Panc1 (cell line): ENCODE data around the gene GABRB1. TPM values are rescaled to one million over a fixed set of nuclear protein-coding genes. Genes with fewer than 3 reads are reported as not detected.

Experiments
- ATAC-seq: fragments of 200-7000 bp; cut with Tn5 transposase; 2 replicates; pipeline ENCODE4 v1.9.1; 2020; ENCODE audit warnings: mild to moderate bottlenecking, moderate library complexity
- BruUV-seq: library from RNA; stranded (reverse); fragments of 400-500 nt; replicated peaks from 2 replicates; lab custom pipeline; 2021; lab: Mats Ljungman, UMichigan
- CTCF ChIA-PET: fragments of 300-600 bp; sonication (Branson Sonifier 250); formaldehyde crosslinking; loops from one replicate; lab custom pipeline; 2022; ENCODE audit warnings: antibody characterized with exemption; lab: Charles Lee
- POLR2A ChIA-PET: fragments of 300-600 bp; sonication (Branson Sonifier 250); formaldehyde crosslinking; loops from one replicate; lab custom pipeline; 2022; ENCODE audit warnings: antibody characterized with exemption; lab: Charles Lee
- DNase-seq: peaks from one replicate; pipeline ENCODE4 v3.0.0-alpha.2; 2010; ENCODE audit warnings: low read depth, low spot score
- H3K27ac ChIP-seq: 2 replicates; pipeline ENCODE4 v1.5.1; 2011; ENCODE audit warnings: mild to moderate bottlenecking, low read length, inconsistent platforms
- H3K27me3 ChIP-seq: fragments of 200-500 bp; sonication (Bioruptor generic); 2 replicates; pipeline ENCODE4 v1.6.0; 2014; ENCODE audit warnings: low read length, inconsistent platforms; ENCODE audit not compliant: control insufficient read depth, insufficient read depth
- H3K36me3 ChIP-seq: fragments of 200-500 bp; sonication (Bioruptor generic); 2 replicates; pipeline ENCODE4 v1.5.1; 2014; ENCODE audit warnings: inconsistent platforms, mild to moderate bottlenecking, low read length, moderate library complexity; ENCODE audit not compliant: control insufficient read depth, insufficient read depth
- H3K4me1 ChIP-seq: 2 replicates; pipeline ENCODE4 v1.5.1; 2011; ENCODE audit warnings: inconsistent platforms, mild to moderate bottlenecking, low read length, moderate library complexity; ENCODE audit not compliant: control insufficient read depth, insufficient read depth
- H3K4me3 ChIP-seq, 2 experiments: 2 replicates each; pipeline ENCODE4 v1.5.1; 2011 to 2012; ENCODE audit warnings: low read depth in 2 of 2, low read length in 2 of 2, mild to moderate bottlenecking in 2 of 2, inconsistent platforms in 1 of 2, moderate library complexity in 1 of 2
- H3K9me3 ChIP-seq: fragments of 200-500 bp; sonication (Bioruptor generic); 2 replicates; pipeline ENCODE4 v1.5.1; 2014; ENCODE audit warnings: low read depth, mild to moderate bottlenecking, inconsistent platforms, low read length, moderate library complexity; ENCODE audit not compliant: control insufficient read depth, insufficient read depth
- POLR2AphosphoS5 ChIP-seq: IDR thresholded peaks from 2 replicates; pipeline ENCODE4 v1.6.1; 2012; ENCODE audit warnings: mild to moderate bottlenecking, low read depth, low read length, moderate library complexity
- SIN3A ChIP-seq: IDR thresholded peaks from 2 replicates; pipeline ENCODE4 v1.6.1; 2012; ENCODE audit warnings: low read depth, mild to moderate bottlenecking, low read length, moderate library complexity, borderline replicate concordance; ENCODE audit not compliant: insufficient read depth
- TCF7L2 ChIP-seq: IDR thresholded peaks from 2 replicates; pipeline ENCODE4 v1.6.1; 2011; ENCODE audit warnings: mild to moderate bottlenecking, low read depth, low read length, inconsistent platforms
- in situ Hi-C: cut with HindIII; loops from 2 replicates; pipeline ENCODE4 v1.10.0; 2016; ENCODE audit warnings: low sequenced_read_pairs, low pct_unique_long_range_greater_than_20kb
- intact Hi-C: fragments of 100-400 bp; cut with micrococcal nuclease; formaldehyde crosslinking; loops from one replicate; pipeline ENCODE4 v1.10.0; 2022; ENCODE audit not compliant: unreplicated experiment
- total RNA-seq: library from RNA; stranded (reverse); gene quantifications from one replicate; pipeline ENCODE4 v1.2.1, GENCODE V29; 2021; ENCODE audit not compliant: unreplicated experiment
- TF ChIP-seq, protein P1 (sequence below), 2 experiments: IDR thresholded peaks; 2 replicates each; pipeline ENCODE4 v1.6.1; 2011 to 2012; ENCODE audit warnings: low read depth in 2 of 2, control low read depth in 1 of 2, low read length in 1 of 2, mild to moderate bottlenecking in 1 of 2, moderate library complexity in 1 of 2; ENCODE audit not compliant: insufficient read depth in 1 of 2
- TF ChIP-seq, protein P2 (sequence below): fragments of 450-650 bp; IDR thresholded peaks from 2 replicates; pipeline ENCODE4 v1.5.1; 2017; ENCODE audit warnings: mild to moderate bottlenecking

Gene GABRB1
- total RNA-seq, 1 experiment from 2014 or later = not detected

DNA sequence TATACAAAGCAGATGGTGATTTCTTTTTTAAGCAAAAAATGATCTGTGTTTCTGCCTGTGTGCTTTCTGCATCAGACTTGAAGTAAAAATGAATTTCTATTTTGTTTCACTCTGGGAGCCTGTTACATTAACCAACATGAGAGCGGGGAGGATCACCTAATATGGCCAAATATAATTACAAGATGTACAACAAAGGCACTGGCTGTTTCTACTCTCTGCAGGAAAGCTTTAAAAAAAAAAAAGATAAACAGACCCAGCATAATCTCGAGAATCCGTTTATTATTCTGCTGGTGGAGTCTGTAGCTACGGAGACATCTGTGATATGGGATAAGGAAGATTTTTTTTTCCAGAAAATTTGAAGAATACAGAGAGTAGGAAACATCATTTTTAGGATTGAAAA, 328.5 kb downstream of the GABRB1 start:
- intact Hi-C loops = no loop called here
- CTCF ChIA-PET = no interaction called here
- Histone ChIP-seq H3K4me1 (no peaks in the 10 kb centered on the region), H3K9me3 (no peaks in the 10 kb centered on the region), H3K27me3 (no peaks in the 10 kb centered on the region; the same call in 1 of the 2 replicates), H3K36me3 (no peaks in the 10 kb centered on the region), H3K27ac (no peak overlapping the region), H3K4me3 (no peak overlapping the region)
- DNase-seq (no peak), ATAC-seq (no peak)
- POLR2A ChIA-PET = no interaction called here
- no TSS peak for BruUV-seq
- TF ChIP-seq SIN3A (no peak), POLR2AphosphoS5 (no peak), TCF7L2 (no peak)
- TF ChIP-seq, protein P1, sequence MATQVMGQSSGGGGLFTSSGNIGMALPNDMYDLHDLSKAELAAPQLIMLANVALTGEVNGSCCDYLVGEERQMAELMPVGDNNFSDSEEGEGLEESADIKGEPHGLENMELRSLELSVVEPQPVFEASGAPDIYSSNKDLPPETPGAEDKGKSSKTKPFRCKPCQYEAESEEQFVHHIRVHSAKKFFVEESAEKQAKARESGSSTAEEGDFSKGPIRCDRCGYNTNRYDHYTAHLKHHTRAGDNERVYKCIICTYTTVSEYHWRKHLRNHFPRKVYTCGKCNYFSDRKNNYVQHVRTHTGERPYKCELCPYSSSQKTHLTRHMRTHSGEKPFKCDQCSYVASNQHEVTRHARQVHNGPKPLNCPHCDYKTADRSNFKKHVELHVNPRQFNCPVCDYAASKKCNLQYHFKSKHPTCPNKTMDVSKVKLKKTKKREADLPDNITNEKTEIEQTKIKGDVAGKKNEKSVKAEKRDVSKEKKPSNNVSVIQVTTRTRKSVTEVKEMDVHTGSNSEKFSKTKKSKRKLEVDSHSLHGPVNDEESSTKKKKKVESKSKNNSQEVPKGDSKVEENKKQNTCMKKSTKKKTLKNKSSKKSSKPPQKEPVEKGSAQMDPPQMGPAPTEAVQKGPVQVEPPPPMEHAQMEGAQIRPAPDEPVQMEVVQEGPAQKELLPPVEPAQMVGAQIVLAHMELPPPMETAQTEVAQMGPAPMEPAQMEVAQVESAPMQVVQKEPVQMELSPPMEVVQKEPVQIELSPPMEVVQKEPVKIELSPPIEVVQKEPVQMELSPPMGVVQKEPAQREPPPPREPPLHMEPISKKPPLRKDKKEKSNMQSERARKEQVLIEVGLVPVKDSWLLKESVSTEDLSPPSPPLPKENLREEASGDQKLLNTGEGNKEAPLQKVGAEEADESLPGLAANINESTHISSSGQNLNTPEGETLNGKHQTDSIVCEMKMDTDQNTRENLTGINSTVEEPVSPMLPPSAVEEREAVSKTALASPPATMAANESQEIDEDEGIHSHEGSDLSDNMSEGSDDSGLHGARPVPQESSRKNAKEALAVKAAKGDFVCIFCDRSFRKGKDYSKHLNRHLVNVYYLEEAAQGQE (IDR thresholded peaks at IDR 0.05; ENCODE audit: insufficient read depth in 1 of 2, low read depth in 2 of 2, low read length in 1 of 2) = no peak
- TF ChIP-seq, protein P2, sequence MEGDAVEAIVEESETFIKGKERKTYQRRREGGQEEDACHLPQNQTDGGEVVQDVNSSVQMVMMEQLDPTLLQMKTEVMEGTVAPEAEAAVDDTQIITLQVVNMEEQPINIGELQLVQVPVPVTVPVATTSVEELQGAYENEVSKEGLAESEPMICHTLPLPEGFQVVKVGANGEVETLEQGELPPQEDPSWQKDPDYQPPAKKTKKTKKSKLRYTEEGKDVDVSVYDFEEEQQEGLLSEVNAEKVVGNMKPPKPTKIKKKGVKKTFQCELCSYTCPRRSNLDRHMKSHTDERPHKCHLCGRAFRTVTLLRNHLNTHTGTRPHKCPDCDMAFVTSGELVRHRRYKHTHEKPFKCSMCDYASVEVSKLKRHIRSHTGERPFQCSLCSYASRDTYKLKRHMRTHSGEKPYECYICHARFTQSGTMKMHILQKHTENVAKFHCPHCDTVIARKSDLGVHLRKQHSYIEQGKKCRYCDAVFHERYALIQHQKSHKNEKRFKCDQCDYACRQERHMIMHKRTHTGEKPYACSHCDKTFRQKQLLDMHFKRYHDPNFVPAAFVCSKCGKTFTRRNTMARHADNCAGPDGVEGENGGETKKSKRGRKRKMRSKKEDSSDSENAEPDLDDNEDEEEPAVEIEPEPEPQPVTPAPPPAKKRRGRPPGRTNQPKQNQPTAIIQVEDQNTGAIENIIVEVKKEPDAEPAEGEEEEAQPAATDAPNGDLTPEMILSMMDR = no peak
- in situ Hi-C loops = no loop called here

DNA sequence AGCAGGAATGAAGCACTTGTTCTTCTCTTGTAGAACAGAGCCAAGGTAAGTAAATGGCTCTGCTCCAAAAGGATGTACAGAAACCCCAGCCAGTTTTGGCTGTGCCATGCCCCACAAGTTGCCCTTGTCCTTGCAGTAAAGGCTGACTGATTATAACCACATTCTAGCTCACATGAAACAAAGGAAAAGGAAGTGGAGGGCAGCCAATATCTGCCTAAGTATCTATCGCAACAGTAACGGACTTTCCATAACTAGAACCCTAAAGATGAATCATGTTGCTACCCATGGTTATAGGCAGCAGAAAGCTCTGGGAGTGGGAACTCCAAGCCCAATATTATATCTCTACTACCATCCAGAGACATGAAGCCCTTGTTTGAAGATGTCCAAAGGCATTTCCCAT, 336.4 kb downstream of the GABRB1 start:
- no peak overlapping the region for H3K27ac ChIP-seq
- no peaks in the 10 kb centered on the region for H3K36me3 ChIP-seq
- in situ Hi-C loops = no loop called here
- ChIA-PET CTCF (no interaction called here), POLR2A (no interaction called here)
- no peak for DNase-seq
- intact Hi-C loops = no loop called here
- H3K4me1 ChIP-seq = no peaks in the 10 kb centered on the region
- no peaks in the 10 kb centered on the region for H3K27me3 ChIP-seq
- no peak for TF ChIP-seq SIN3A
- no peak for TF ChIP-seq POLR2AphosphoS5
- TF ChIP-seq TCF7L2 = no peak
- TF ChIP-seq, protein P1 (IDR thresholded peaks at IDR 0.05; ENCODE audit: insufficient read depth in 1 of 2, low read depth in 2 of 2, low read length in 1 of 2) = no peak
- TF ChIP-seq, protein P2 = no peak
- no peak for ATAC-seq
- no peaks in the 10 kb centered on the region for H3K9me3 ChIP-seq
- BruUV-seq = no TSS peak
- no peak overlapping the region for H3K4me3 ChIP-seq
